Activated naive CD4-positive, alpha-beta T cell treated with anti-CD3 and anti-CD28 coated beads, Interleukin-2, amount 10 ng/mL, durations not matched to agents 7 days and 5 days (primary cell): ENCODE measurements around the gene KLHL9.

Experiments
- CTCF ChIA-PET: fragments of 350-600 bp; sonication (Branson Sonifier 250); formaldehyde crosslinking; loops from one replicate; lab custom pipeline; 2021; ENCODE audit warnings: antibody characterized with exemption; lab: Charles Lee
- DNase-seq: peaks from one replicate; pipeline ENCODE4 v3.0.0-alpha.2; 2020
- H3K27ac Mint-ChIP-seq: one replicate; pipeline ENCODE4 v1.8.0; 2021; ENCODE audit warnings: mild to moderate bottlenecking, moderate library complexity, mixed read lengths
- H3K27me3 Mint-ChIP-seq: one replicate; pipeline ENCODE4 v1.8.0; 2021; ENCODE audit warnings: mild to moderate bottlenecking, mixed read lengths
- H3K36me3 Mint-ChIP-seq: one replicate; pipeline ENCODE4 v1.8.0; 2021; ENCODE audit warnings: mixed read lengths
- H3K4me1 Mint-ChIP-seq: one replicate; pipeline ENCODE4 v1.8.0; 2021; ENCODE audit warnings: mixed read lengths
- H3K4me3 Mint-ChIP-seq: one replicate; pipeline ENCODE4 v1.8.0; 2021; ENCODE audit warnings: mild to moderate bottlenecking, moderate library complexity, mixed read lengths
- H3K9me3 Mint-ChIP-seq: one replicate; pipeline ENCODE4 v1.8.0; 2021; ENCODE audit warnings: mixed read lengths

KLHL9 gene

DNA sequence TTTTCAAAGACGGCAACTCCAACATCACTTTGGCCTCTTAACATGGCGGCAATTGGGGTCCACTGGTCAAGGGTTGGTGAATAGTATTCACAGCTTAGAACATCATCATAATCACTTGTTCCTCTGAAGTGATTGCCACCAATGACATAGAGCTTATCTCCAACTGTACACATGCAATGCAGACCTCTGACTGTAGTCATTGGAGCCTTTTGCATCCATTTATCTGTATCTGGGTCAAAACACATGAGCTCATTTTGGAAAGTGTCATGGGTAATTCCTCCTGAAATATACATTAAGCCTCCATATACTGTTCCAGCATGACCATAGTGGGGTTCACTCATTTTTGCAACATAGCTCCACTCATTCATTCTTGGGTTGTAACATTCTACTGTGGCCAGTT lies 2.0 kb downstream of the KLHL9 start:
- DNase-seq: no peak
- Mint-ChIP-seq H3K4me3 (peak overlapping the region; percentile 87), H3K36me3 (peaks cover 40% of the 10 kb centered on the region), H3K9me3 (peaks cover 3% of the 10 kb centered on the region), H3K27me3 (peaks cover 10% of the 10 kb centered on the region), H3K4me1 (peaks cover 60% of the 10 kb centered on the region), H3K27ac (peak overlapping the region; percentile 19)
- CTCF ChIA-PET: interaction anchor here (1.6 to 2.3 kb wide), 2 partner anchors 11 to 62 kb away, joined by 4 to 15 read pairs; no protein-coding TSS in a partner anchor

DNA sequence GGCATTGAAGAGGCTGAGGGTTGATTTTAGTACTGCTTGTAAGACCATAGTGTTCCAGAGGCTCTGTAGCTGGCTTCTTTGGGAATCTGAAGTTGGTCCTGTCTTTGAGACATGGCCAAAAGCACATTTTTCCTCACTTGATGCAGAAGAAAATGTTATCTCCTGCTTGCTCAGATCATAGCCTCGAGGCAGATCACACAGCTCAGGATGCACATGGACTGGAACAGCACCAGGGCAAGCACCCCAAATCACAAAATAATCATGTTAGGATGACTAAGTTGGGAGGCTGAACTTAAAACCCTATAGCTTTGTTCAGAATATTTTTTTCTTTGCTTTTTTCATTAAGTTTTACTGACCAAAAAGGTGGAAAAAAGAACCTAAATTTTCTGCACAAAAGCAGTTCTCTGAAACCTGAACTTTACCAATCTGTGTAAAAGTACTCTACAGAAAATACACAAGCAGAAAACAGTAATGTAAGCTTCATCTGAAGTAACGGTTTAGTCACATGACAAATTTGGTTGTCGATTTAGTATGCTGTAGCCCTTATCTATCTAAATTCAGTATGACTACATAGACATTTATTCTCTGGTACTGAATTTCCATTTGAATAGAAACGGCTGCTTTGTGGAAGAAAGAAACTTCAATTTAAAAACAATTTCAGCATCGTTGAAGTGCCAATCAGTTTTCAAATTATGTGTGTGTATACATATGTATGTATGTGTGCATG lies 3.4 kb downstream of the KLHL9 start:
- Mint-ChIP-seq H3K9me3 (peaks cover 3% of the 10 kb centered on the region), H3K27me3 (peaks cover 3% of the 10 kb centered on the region), H3K4me3 (peak overlapping the region; percentile 28), H3K36me3 (peaks cover 43% of the 10 kb centered on the region), H3K27ac (no peak overlapping the region), H3K4me1 (peaks cover 63% of the 10 kb centered on the region)
- DNase-seq: no peak
- CTCF ChIA-PET: interaction anchor here (1.6 kb wide), 1 partner anchor 64 kb away, joined by 8 read pairs; no protein-coding TSS in a partner anchor

DNA sequence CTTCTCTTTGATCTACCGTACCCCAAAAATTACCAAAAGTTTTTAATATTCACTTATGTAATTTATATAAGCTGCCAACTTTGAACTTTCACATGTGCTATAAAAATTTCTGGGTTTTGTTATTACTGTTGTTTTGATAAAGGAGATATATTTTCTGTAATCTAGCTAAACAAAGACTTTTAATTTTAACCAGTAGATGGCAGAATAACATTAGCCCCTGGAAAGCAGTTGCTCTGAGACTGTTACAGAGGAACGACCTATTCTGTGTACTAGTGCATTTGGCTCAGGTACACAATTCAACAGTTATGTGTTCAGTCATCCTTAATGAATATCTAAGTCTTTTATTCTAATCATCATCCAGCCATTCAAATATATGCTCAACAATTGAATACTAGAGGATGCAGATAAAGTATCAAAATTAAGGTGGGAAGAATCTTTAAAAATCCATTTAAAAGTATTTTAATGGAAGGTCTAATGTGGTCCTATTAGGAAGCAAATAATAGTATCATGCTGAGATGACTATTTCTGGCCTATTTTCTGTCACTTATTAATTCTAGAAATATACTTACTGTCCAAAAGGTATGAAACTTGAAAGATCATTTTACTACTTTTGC lies 8.6 kb downstream of the KLHL9 start:
- no peaks in the 10 kb centered on the region for H3K27me3 Mint-ChIP-seq
- DNase-seq: no peak
- no peak overlapping the region for H3K27ac Mint-ChIP-seq
- H3K4me1 Mint-ChIP-seq: peaks cover 30% of the 10 kb centered on the region
- no peaks in the 10 kb centered on the region for H3K9me3 Mint-ChIP-seq
- H3K36me3 Mint-ChIP-seq: peaks cover 48% of the 10 kb centered on the region
- CTCF ChIA-PET: interaction anchor here (0.6 to 2.4 kb wide), 34 partner anchors 8 to 461 kb away, joined by 3 to 35 read pairs (median 3); partner anchors contain the start of gene KLHL9
- H3K4me3 Mint-ChIP-seq: no peak overlapping the region

DNA sequence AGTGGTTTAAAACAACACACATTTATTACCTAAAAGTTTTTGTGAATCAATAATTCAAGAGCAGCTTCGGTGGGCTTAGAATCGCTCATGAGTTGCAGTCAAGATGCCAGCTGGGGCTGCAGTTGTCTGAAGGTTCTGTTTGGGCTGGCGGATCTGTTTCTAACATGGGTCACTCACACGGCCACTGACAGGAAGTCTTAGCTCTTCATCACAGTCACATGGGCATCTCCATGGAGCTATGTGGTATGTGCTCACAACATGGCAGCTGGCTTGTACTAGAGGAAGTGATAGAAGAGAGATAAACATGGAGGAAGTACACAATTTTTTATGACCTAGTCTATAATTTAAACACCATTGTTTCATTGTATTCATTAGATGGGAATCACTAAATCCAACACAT lies 11.2 kb downstream of the KLHL9 start:
- Mint-ChIP-seq H3K27ac (no peak overlapping the region), H3K4me3 (no peak overlapping the region), H3K4me1 (peaks cover 9% of the 10 kb centered on the region), H3K36me3 (peaks cover 42% of the 10 kb centered on the region), H3K27me3 (no peaks in the 10 kb centered on the region), H3K9me3 (no peaks in the 10 kb centered on the region)
- no peak for DNase-seq
- CTCF ChIA-PET: interaction anchor here (0.6 to 9.4 kb wide), 8 partner anchors 71 to 238 kb away, joined by 3 to 60 read pairs (median 4); no protein-coding TSS in a partner anchor

DNA sequence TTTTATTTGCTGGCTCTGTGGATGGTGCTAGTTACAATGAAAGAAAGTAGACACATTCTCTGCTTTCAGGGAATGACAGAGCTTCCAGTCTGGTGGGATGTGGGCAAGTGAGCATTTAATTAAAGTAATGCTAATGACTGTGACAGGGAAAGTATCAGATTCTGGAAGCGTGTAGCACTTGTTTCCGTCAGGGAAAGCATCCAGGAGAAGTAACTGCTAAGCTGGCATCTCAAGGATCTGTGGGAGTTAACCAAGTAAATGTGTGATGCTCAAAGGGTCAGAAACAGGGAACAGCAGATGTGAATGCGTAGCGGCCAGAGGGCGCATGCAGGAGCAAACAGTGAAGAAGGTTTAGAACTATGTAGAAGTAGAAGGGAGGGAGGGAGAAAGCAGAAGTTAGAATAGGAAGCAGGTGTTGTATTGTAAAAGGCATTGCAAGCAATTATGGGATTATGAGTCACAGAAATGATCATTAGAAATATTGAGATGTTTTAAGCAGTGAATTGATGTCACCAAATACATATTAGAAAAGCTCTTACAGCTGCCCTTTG lies 12.2 kb downstream of the KLHL9 start:
- no peaks in the 10 kb centered on the region for H3K27me3 Mint-ChIP-seq
- no peaks in the 10 kb centered on the region for H3K9me3 Mint-ChIP-seq
- peaks cover 40% of the 10 kb centered on the region for H3K36me3 Mint-ChIP-seq
- no peak for DNase-seq
- CTCF ChIA-PET: interaction anchor here (0.9 to 9.4 kb wide), 10 partner anchors 10 to 143 kb away, joined by 3 to 60 read pairs (median 4); no protein-coding TSS in a partner anchor
- no peak overlapping the region for H3K4me3 Mint-ChIP-seq
- H3K27ac Mint-ChIP-seq: no peak overlapping the region
- H3K4me1 Mint-ChIP-seq: peaks cover 8% of the 10 kb centered on the region

DNA sequence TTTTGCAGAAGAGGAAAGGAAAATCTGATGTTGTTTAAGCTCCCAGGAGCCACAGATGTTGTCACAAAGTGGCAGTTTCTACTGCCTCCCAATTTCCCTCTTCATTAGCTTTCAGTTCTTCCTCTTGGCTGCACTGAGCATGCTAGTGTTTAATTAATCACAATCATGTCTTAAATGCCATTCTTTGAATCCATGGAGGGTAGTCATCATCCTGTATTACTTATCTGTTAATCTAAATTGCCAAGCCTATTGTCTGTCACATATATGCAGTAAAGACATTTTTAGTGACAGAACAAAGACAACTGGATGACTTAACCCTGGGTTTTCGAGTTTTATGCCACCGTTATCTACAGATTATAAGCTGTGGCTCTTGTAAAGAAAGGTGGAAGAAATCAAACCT lies 14.7 kb downstream of the KLHL9 start:
- Mint-ChIP-seq H3K4me3 (no peak overlapping the region), H3K9me3 (no peaks in the 10 kb centered on the region), H3K27me3 (no peaks in the 10 kb centered on the region), H3K27ac (no peak overlapping the region), H3K36me3 (peaks cover 31% of the 10 kb centered on the region), H3K4me1 (peaks cover 2% of the 10 kb centered on the region)
- CTCF ChIA-PET: interaction anchor here (0.8 to 9.4 kb wide), 5 partner anchors 74 to 469 kb away, joined by 3 to 60 read pairs (median 3); no protein-coding TSS in a partner anchor
- DNase-seq: no peak

DNA sequence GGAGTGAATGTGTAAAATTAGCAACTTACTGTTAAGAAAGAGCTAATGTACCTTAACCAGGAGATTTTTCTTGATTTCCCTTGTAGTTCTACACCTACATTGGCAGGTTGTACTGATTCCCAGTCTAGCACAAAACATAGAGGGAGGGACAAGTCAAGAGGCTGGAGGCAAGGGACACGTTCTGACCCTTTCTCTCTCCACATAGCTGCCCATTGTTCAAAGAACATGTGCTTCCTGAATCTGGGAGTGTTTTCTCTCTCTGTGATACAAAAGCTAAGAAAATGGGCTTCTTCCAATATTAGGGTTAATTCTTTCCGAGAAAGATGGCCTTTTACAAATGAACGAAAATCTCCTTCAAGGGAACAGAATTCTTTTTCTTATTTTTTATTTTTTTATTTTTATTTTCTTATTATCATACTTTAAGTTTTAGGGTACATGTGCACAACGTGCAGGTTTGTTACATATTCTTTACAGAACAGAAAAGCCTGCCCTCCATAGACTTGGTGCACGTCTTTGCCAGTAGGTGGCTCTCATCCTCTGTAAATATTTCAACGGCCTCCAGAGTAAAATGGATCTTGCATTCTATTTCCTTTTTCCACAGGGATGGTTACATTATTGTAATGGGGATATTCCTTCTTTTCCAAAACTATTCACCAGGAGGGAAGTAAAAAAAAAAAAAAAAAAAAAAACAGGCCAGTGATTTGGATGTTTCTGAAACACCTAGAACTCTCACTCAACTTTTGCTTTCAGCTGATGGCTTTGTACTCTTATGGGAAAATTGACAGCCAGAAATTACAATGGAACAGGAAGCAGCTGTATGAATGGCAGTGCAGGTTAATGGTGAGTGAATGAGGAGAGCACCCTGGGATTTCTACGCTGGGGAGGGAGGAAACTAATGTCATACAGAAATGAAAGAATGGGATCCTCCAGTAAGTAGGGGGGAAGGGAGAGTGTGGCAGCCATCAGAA lies 17.0 kb downstream of the KLHL9 start:
- no peaks in the 10 kb centered on the region for H3K9me3 Mint-ChIP-seq
- CTCF ChIA-PET: interaction anchor here (0.7 to 9.4 kb wide), 13 partner anchors 8 to 570 kb away, joined by 3 to 60 read pairs (median 4); no protein-coding TSS in a partner anchor
- H3K27me3 Mint-ChIP-seq: no peaks in the 10 kb centered on the region
- peak; percentile 43 for DNase-seq
- H3K4me3 Mint-ChIP-seq: no peak overlapping the region
- peaks cover 15% of the 10 kb centered on the region for H3K36me3 Mint-ChIP-seq
- H3K4me1 Mint-ChIP-seq: peaks cover 2% of the 10 kb centered on the region
- no peak overlapping the region for H3K27ac Mint-ChIP-seq

DNA sequence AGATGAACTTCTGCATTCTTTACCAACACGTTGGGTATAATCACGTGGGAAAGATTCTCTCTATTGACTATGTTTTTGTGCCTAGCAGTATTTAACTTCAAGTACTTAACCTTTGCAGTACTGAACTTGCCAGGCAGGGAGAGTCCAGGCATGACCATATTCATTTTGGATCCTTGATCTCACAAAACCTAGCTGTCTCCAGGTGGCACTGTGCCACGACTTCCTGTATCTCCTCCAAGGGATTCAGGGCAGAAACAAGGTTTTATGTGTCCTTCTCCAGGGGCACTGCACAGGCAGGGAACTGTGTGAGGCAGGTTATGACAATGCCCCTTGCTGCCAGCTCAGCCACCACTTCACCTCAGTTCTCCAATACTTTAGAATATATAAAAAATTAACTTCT lies 18.3 kb downstream of the KLHL9 start:
- CTCF ChIA-PET: interaction anchor here (0.5 to 9.4 kb wide), 6 partner anchors 78 to 163 kb away, joined by 3 to 60 read pairs (median 6); no protein-coding TSS in a partner anchor
- DNase-seq: no peak

DNA sequence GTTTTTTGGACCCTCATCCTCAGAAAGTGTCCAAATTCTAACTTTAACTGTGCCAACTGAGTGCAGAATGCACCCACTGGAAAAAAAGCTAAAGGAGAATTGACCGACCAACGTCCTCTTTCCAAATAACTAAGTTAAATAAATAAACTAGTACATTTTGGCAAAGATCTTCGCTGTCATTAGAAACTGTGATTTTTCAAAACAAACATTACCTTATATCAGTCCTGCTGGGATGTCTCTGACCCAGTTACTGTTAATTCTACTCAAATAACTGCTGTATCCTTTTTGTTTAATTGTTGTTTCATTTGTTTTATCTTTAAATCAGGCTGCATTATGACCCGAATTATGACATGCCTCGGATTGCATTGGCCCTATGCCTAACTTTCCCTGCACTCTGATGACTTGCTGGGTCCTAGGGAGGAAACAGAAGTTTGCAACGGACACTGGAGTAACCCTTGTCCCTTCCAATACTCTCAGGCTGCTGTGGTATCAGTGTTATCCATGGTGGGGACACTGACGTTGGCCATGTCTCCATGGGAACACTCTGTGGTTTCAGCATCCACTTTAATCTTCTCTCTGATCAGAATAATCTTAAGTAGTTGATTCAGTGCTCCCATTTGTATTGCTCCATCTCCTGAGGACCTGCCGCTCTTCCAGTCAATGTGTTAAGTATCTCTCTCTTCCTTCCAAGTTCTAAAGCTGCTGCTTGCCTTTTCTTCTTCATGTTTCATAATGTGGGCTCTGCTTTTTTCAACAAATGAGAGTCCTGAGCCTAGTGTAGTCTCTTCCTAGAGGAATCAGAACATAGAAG lies 19.0 kb downstream of the KLHL9 start:
- Mint-ChIP-seq H3K36me3 (peaks cover 3% of the 10 kb centered on the region), H3K9me3 (no peaks in the 10 kb centered on the region), H3K27me3 (peaks cover 6% of the 10 kb centered on the region), H3K4me1 (peaks cover 2% of the 10 kb centered on the region), H3K4me3 (no peak overlapping the region), H3K27ac (no peak overlapping the region)
- CTCF ChIA-PET: interaction anchor here (1.1 to 9.4 kb wide), 3 partner anchors 10 to 103 kb away, joined by 3 to 60 read pairs (median 4); no protein-coding TSS in a partner anchor
- no peak for DNase-seq

More for the DNA sequence above, 18.3 kb downstream of the KLHL9 start:
- no peaks in the 10 kb centered on the region for H3K27me3 Mint-ChIP-seq
- peaks cover 6% of the 10 kb centered on the region for H3K36me3 Mint-ChIP-seq
- H3K27ac Mint-ChIP-seq: no peak overlapping the region
- H3K4me3 Mint-ChIP-seq: no peak overlapping the region
- no peaks in the 10 kb centered on the region for H3K9me3 Mint-ChIP-seq
- H3K4me1 Mint-ChIP-seq: peaks cover 2% of the 10 kb centered on the region

DNA sequence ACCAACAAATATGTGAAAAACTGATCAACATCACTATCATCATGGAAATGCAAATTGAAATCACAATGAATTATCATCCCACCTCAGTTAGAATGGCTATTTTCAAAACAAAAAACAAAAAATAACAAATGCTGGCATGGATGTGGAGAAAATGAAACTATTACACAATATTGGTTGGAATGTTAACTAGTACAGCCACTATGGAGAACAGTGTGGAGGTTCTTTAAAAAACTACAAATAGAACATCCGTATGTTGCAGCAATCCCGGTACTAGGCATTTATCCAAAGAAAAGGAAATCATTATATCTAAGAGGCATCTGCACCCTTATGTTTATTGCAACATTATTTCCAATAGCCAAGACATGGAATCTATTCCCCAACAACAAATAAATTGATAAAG lies 21.1 kb downstream of the KLHL9 start:
- CTCF ChIA-PET: interaction anchor here (1.1 to 1.3 kb wide), 2 partner anchors 82 to 120 kb away, joined by 3 to 4 read pairs; no protein-coding TSS in a partner anchor
- Mint-ChIP-seq H3K4me3 (no peak overlapping the region), H3K9me3 (no peaks in the 10 kb centered on the region), H3K27ac (no peak overlapping the region), H3K36me3 (no peaks in the 10 kb centered on the region), H3K4me1 (peaks cover 2% of the 10 kb centered on the region), H3K27me3 (peaks cover 10% of the 10 kb centered on the region)
- DNase-seq: no peak

DNA sequence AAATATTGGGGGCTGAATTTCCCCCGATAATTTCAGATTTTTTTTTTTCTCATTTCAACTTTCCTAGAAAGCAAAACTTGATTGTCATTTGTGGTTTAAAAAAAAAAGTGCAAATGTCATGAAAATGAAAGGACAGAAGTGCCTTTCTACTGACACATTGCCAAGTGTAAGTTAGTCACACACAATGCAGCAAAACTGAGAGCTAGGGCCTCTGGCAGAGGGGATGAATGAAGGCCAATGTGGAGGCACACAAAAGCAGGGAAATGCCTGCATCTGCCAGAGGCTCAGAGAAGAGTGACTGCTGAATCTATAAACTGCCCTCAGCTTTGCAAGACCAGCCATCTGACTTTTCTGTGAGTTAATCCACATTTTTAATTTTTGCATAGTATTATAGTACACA lies 23.3 kb downstream of the KLHL9 start:
- no peak overlapping the region for H3K4me3 Mint-ChIP-seq
- DNase-seq: no peak
- peaks cover 10% of the 10 kb centered on the region for H3K27me3 Mint-ChIP-seq
- H3K9me3 Mint-ChIP-seq: no peaks in the 10 kb centered on the region
- CTCF ChIA-PET: interaction anchor here (0.5 to 1.6 kb wide), 2 partner anchors 84 to 115 kb away, joined by 3 to 5 read pairs; no protein-coding TSS in a partner anchor
- no peaks in the 10 kb centered on the region for H3K4me1 Mint-ChIP-seq
- no peak overlapping the region for H3K27ac Mint-ChIP-seq
- H3K36me3 Mint-ChIP-seq: no peaks in the 10 kb centered on the region

DNA sequence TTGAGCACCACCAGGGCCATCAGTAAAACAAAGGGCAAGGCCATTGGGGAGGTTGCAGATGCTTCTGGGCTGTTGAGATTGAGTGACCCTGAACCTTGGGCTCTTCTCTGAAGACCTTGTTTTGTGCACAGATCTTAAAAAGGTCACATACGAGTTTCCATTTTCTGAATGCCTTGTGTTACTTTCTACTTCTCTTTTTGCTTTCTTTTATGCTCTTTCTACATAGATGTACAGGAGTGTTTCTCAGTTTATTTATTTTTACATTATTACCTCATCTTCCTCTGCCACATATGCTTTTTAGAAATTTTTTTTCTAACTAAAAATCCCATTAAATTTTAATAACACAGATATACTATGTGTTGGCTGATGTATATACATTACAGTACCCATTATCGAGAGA lies 30.0 kb downstream of the KLHL9 start, which contains the start of gene IFNA5:
TSS of gene IFNA5 (minus strand) at position 101 of the 400 bp plus-strand sequence. CDS start at position 44, 57 bp downstream.
- no peak within 1 kb of the TSS for H3K4me3 Mint-ChIP-seq
- no peaks in the 10 kb centered on the region for H3K4me1 Mint-ChIP-seq
- peaks cover 13% of the 10 kb centered on the region for H3K27me3 Mint-ChIP-seq
- no peak for DNase-seq
- CTCF ChIA-PET: interaction anchor here (0.9 kb wide), 1 partner anchor 21 kb away, joined by 3 read pairs; no protein-coding TSS in a partner anchor
- no peaks in the 10 kb centered on the region for H3K9me3 Mint-ChIP-seq
- no peaks in the 10 kb centered on the region for H3K36me3 Mint-ChIP-seq
- no peak within 1 kb of the TSS for H3K27ac Mint-ChIP-seq
